Peyer's patch (tissue), 4 donors: ENCODE measurements around the gene CTCF. TPM values are rescaled to one million over a fixed set of nuclear protein-coding genes. Genes with fewer than 3 reads are reported as not detected.

ENCODE experiments used
- DNase-seq, 3 donors: peaks; one replicate each; pipeline ENCODE4 v3.0.0-alpha.2; 2017 to 2019
- H3K27ac ChIP-seq, 4 donors: fragments of 200-600 bp; sonication (generic); one replicate each; pipeline ENCODE4 v1.5.1; 2016 to 2019
- H3K27me3 ChIP-seq, 2 donors: fragments of 200-600 bp; sonication (generic); one replicate each; pipeline ENCODE4 v1.5.1; 2019
- H3K36me3 ChIP-seq, 3 donors: fragments of 200-600 bp; sonication (generic); one replicate each; pipeline ENCODE4 v1.5.1; 2016 to 2019
- H3K4me1 ChIP-seq, 4 donors: fragments of 200-600 bp; sonication (generic); one replicate each; pipeline ENCODE4 v1.5.1; 2016 to 2019
- H3K4me3 ChIP-seq, 4 donors: fragments of 200-600 bp; sonication (generic); 1 replicate in 3 of 4; 2 replicates in 1 of 4; pipeline ENCODE4 v1.5.1; 2016 to 2019; ENCODE audit warnings: mild to moderate bottlenecking in 1 of 4
- H3K9me3 ChIP-seq, 4 donors: fragments of 200-600 bp; sonication (generic); one replicate each; pipeline ENCODE4 v1.5.1; 2016 to 2019; ENCODE audit warnings: mild to moderate bottlenecking in 1 of 4
- CTCF ChIP-seq, 6 experiments: fragments of 450-650 bp in 4 of 6; fragments of 200-600 bp in 2 of 6; sonication (generic) in 1 of 6; IDR thresholded peaks; one replicate each; pipeline ENCODE4 v1.5.1; 2017 to 2019; ENCODE audit warnings: antibody characterized with exemption in 6 of 6, mild to moderate bottlenecking in 3 of 6, moderate library complexity in 1 of 6
- POLR2A ChIP-seq, 2 donors: fragments of 450-650 bp; IDR thresholded peaks; one replicate each; pipeline ENCODE4 v1.5.1; 2017; ENCODE audit warnings: antibody characterized with exemption in 2 of 2, mild to moderate bottlenecking in 2 of 2, moderate library complexity in 2 of 2
- total RNA-seq, 4 donors: library from RNA; depleted of rRNA; stranded (reverse); fragments of >200 nt; gene quantifications; one replicate each; pipeline ENCODE4 v1.1.0, GENCODE V29; 2016

Gene CTCF
- total RNA-seq, 4 donors from 2014 or later: 35.3 to 59.4 (median 42.7) TPM

GRCh38 chr16:67675999-67676398, 113.7 kb downstream of the CTCF start:
- no peak overlapping the region for H3K4me3 ChIP-seq
- no peak for DNase-seq
- H3K27me3 ChIP-seq: no peaks in the 10 kb centered on the region
- no peaks in the 10 kb centered on the region for H3K36me3 ChIP-seq
- peaks cover 0 to 19% (median 2%) of the 10 kb centered on the region in 4 donors for H3K4me1 ChIP-seq
- no peak overlapping the region for H3K27ac ChIP-seq
- H3K9me3 ChIP-seq: no peaks in the 10 kb centered on the region
- TF ChIP-seq CTCF (IDR thresholded peaks at IDR 0.05) (no peak), POLR2A (IDR thresholded peaks at IDR 0.05) (no peak)

GRCh38 chr16:67676516-67676915, 114.2 kb downstream of the CTCF start:
- H3K27ac ChIP-seq: no peak overlapping the region
- peaks cover 0 to 19% (median 2%) of the 10 kb centered on the region in 4 donors for H3K4me1 ChIP-seq

GRCh38 chr16:67676939-67677338, 114.6 kb downstream of the CTCF start:
- H3K4me1 ChIP-seq: peaks cover 0 to 19% (median 2%) of the 10 kb centered on the region in 4 donors
- H3K9me3 ChIP-seq: no peaks in the 10 kb centered on the region
- H3K4me3 ChIP-seq: no peak overlapping the region
- H3K27me3 ChIP-seq: no peaks in the 10 kb centered on the region
- H3K36me3 ChIP-seq: no peaks in the 10 kb centered on the region
- H3K27ac ChIP-seq: no peak overlapping the region
- no peak for DNase-seq
- TF ChIP-seq CTCF (IDR thresholded peaks at IDR 0.05) (no peak), POLR2A (IDR thresholded peaks at IDR 0.05) (no peak)

More at GRCh38 chr16:67676516-67676915, 114.2 kb downstream of the CTCF start:
- no peaks in the 10 kb centered on the region for H3K27me3 ChIP-seq
- no peaks in the 10 kb centered on the region for H3K36me3 ChIP-seq
- DNase-seq: no peak
- TF ChIP-seq CTCF (IDR thresholded peaks at IDR 0.05): no peak
- TF ChIP-seq POLR2A (IDR thresholded peaks at IDR 0.05): no peak
- H3K9me3 ChIP-seq: no peaks in the 10 kb centered on the region
- H3K4me3 ChIP-seq: no peak overlapping the region

- Histone ChIP-seq H3K36me3 (peaks cover 0 to 2% (median 0%) of the 10 kb centered on the region in 3 donors), H3K27ac (no peak overlapping the region), H3K9me3 (no peaks in the 10 kb centered on the region), H3K27me3 (no peaks in the 10 kb centered on the region), H3K4me1 (peaks cover 0 to 19% (median 2%) of the 10 kb centered on the region in 4 donors), H3K4me3 (no peak overlapping the region)
- no peak for DNase-seq
- TF ChIP-seq POLR2A (IDR thresholded peaks at IDR 0.05): no peak
- no peak for TF ChIP-seq CTCF (IDR thresholded peaks at IDR 0.05)
Observed at GRCh38 chr16:67677712-67678111, 115.4 kb downstream of the CTCF start.

GRCh38 chr16:67678354-67679023, 116.2 kb downstream of the CTCF start:
- H3K27ac ChIP-seq: no peak overlapping the region
- no peak for TF ChIP-seq CTCF (IDR thresholded peaks at IDR 0.05)
- TF ChIP-seq POLR2A (IDR thresholded peaks at IDR 0.05): no peak
- peaks cover 0 to 12% (median 0%) of the 10 kb centered on the region in 4 donors for H3K4me1 ChIP-seq
- H3K36me3 ChIP-seq: peaks cover 0 to 8% (median 0%) of the 10 kb centered on the region in 3 donors
- H3K9me3 ChIP-seq: no peaks in the 10 kb centered on the region
- no peak for DNase-seq
- H3K27me3 ChIP-seq: no peaks in the 10 kb centered on the region
- H3K4me3 ChIP-seq: no peak overlapping the region
